ENCODE results near the gene HSFX4.

Gene HSFX4

DNA sequence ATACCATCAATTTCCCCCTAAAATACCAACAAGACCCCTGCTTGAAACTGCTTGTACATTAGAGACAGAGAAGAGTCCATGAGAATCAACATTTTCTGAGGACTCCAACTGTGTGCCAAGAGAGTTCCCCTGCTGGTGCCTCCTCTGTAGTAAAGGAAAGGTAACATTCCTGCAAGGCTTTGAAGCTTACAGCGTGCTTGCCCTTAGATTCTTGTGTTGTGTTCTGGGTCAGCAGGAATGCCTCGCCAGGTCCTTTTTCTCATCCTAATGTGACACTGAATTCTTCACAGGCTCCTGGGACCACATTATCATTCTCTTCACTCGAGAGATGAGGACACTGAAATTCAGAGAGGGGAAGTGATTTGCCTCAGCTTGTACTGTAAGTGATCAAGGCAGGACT is 18.6 kb downstream of the HSFX4 start:
- TF ChIP-seq, protein P1, sequence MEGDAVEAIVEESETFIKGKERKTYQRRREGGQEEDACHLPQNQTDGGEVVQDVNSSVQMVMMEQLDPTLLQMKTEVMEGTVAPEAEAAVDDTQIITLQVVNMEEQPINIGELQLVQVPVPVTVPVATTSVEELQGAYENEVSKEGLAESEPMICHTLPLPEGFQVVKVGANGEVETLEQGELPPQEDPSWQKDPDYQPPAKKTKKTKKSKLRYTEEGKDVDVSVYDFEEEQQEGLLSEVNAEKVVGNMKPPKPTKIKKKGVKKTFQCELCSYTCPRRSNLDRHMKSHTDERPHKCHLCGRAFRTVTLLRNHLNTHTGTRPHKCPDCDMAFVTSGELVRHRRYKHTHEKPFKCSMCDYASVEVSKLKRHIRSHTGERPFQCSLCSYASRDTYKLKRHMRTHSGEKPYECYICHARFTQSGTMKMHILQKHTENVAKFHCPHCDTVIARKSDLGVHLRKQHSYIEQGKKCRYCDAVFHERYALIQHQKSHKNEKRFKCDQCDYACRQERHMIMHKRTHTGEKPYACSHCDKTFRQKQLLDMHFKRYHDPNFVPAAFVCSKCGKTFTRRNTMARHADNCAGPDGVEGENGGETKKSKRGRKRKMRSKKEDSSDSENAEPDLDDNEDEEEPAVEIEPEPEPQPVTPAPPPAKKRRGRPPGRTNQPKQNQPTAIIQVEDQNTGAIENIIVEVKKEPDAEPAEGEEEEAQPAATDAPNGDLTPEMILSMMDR (conservative IDR thresholded peaks at IDR 0.05) = no peak
- no peak overlapping the region for H3K27ac ChIP-seq

DNA sequence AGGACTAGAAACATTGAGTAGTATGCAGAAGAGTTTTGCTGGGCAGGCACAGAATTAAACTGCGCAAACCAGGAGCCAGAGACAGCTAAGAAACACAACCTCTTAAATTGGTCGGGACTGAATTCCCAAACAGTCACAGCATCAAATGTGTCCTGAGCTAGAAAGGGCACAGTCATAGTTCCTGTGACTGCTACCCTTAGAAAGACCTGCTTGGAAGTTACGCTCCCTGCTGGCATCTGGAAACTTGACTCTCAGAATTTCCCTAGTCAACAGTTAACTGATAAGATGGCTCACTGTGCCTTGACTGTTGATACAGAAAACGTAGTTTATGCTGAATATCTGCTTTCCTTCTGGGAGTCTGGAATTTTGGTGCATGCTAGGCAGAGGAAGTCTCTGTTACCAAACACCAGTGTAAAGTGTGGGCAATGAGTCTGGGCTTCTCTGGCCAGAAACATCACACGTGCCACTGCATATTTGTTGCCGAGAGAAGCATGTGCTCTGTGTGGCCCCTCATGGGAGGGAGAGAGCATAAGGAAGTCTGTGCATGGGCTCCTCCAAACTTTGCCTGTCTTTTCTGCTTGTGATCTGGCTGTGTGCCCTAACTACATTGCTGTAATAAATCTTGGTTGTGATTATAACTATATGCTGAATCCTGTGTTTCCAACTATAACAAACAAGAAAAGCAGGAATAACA is 20.5 kb downstream of the HSFX4 start:
- H3K27ac ChIP-seq = no peak overlapping the region
- TF ChIP-seq, protein P1 (conservative IDR thresholded peaks at IDR 0.05) = no peak

DNA sequence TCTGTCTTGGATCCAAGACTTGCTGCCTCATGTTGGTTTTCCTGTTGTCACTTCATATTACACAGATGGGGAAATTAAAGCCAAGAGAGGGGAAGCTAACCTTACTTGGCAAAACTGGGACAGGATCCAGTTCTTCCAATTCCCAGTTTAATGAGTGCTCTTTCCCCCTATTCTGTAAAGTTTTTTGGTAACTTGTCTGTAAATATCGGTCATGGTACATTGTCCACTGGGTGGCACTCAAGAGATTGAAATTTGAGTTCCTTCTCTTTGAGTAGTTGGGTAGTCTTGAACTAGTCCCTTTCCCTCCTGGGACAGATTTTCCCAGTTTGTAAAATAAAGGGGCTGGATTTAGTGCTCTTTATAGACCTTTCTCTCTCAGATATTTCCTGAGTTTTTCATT is 21.3 kb downstream of the HSFX4 start:
- TF ChIP-seq, protein P1 (conservative IDR thresholded peaks at IDR 0.05) = peak; percentile 67

DNA sequence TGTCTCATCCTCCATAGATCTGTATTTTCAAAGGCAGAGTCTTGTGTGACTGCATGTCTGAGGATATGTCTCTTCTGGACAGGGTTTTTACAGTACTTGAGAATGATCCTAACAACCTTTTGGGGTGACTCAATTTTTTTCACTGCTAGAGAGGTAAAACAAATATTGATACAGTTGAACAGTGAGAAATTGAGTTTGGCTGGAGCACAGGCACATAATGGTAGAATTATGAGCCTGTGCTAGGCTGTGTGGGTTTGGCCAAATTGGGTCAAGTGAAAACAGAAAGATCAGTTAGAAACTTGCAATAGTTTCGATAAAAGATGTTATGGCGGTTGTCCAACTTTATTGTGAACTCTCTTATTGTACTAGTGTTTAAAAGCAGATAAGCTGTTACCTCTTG is 32.2 kb downstream of the HSFX4 start:
- TF ChIP-seq, protein P1 (conservative IDR thresholded peaks at IDR 0.05) = no peak
- H3K27ac ChIP-seq = no peak overlapping the region

More for the DNA sequence above, 21.3 kb downstream of the HSFX4 start:
- no peak overlapping the region for H3K27ac ChIP-seq

DNA sequence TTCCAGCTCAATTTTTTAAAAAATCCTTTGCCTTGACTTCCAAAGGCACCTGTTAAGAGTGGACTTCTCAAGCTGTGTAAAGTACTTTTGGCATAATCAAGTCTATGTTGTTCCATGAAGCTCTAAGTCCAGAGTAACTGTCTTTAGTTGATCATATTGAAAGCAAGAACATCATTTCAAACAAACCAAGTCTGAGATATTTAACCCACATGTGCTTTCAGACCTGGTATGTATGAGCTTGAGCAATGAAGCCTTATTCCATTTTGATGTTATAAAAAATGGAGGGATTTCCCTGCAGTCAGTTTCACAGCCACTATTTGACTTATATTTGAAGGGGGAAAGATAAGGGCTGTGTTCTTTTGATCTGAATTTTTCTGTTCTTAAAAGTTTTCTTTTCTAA is 32.6 kb downstream of the HSFX4 start:
- TF ChIP-seq, protein P1 (conservative IDR thresholded peaks at IDR 0.05) = no peak
- no peak overlapping the region for H3K27ac ChIP-seq

DNA sequence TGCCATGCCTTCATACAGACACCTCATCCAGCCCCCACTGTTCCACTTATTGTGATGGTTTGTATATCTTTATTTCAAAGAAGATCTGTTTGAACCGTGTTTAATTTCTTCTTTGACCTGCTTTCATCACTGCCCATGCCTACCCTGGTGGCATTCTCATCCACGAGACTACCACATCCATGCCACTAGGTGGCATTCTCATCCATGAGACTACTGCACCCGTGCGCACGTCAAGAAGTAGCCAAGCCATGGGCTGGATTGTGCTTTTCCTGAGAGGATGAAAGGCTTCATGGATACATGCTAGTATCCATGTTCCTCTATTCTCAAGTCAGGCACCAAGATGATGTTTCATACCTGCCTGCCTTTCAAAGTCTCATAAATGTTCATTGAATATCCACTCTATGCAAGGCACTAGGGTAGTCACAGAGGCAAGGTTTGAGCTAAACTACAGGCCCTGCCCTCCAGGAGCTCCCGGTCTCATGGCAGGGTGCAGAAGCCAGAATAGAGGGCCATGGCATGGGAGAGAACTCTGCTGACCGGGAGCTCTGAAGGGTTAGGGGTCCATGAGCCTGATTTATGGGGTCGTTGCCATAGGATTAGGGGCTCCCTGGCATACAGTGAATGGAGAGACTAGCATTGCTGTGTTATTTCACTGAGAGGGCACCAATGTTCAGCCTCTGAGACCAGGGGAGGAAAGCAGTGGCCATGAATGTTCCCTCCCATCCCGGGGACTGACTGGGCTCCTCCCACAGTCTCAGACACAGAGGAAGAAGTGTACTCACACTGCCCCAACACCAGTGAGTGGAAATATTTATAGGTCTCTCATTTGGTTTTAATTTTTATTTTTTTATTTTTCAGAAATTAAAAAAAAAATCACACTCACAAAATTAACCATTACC is 33.7 kb downstream of the HSFX4 start:
- TF ChIP-seq, protein P1 (conservative IDR thresholded peaks at IDR 0.05) = peak; percentile 78
- no peak overlapping the region for H3K27ac ChIP-seq

DNA sequence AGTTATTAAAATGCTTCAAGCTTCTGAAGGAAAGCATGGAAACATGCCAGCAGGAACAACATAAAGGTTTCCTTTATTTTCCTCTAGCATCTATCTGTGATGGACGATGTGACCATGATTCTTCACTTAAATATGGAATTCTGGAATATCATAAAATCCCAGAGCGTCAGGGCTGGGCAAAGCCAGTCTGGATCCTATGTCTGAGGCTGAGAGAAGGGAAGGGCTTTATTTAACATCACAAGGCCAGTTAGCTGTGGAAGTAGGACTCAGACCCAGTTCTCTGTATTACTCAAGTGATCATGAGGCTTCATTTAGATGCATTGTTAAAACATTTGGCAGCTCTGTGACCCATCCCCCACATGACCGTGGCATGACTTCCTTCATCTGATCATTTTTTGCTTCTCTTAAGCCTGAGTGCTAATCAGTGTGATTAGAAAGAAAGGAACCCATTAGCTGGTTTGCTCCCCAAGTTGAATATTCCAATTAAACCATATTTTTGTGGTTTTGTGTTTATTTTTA is 49.8 kb downstream of the HSFX4 start:
- TF ChIP-seq, protein P1 (conservative IDR thresholded peaks at IDR 0.05) = no peak
- no peak overlapping the region for H3K27ac ChIP-seq

All from VCaP (cell line).